Measurements from ENCODE around the gene ANKRD34A. TPM values are rescaled to one million over a fixed set of nuclear protein-coding genes. Genes with fewer than 3 reads are reported as not detected.

The ANKRD34A gene
- total RNA-seq, 1 experiment from 2014 or later, result 1.1 TPM

DNA sequence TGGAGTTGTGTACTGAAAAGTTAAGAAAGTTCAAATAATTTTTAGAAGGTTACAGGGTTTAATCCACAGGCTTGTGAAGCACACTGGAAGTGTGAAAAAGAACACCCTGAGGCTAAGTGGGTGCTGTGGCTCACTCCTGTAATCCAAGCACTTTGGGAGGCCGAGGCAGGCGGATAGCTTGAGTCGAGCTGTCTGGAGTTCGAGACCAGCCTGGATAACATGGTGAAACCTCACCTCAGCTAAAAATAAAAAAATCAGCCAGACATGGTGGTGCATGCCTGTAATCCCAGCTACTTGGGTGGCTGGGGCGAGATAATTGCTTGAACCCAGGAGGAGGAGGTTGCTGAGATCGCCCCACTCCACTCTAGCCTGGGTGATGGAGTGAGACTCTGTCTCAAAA is 22.2 kb upstream of the ANKRD34A start:
- Histone ChIP-seq H3K79me2 (ENCODE audit: insufficient read depth, low read length) (no peaks in the 10 kb centered on the region), H3K27me3 (ENCODE audit: insufficient read depth, low read length) (no peaks in the 10 kb centered on the region), H2AFZ (ENCODE audit: low read depth, low read length, poor library complexity, severe bottlenecking) (peak overlapping the region; percentile 28), H3K4me3 (replicated peaks in 1 of 2; ENCODE audit: low read depth in 1 of 2, low read length in 2 of 2) (no peak overlapping the region), H3K36me3 (ENCODE audit: control insufficient read depth in 1 of 2, insufficient read depth in 2 of 2, low read length in 2 of 2) (no peaks in the 10 kb centered on the region), H3K27ac (ENCODE audit: low read depth, low read length) (no peak overlapping the region), H3K4me1 (ENCODE audit: control insufficient read depth in 1 of 2, insufficient read depth in 2 of 2, low read length in 2 of 2) (peaks cover 18 to 36% of the 10 kb centered on the region in 2 experiments), H3K9me3 (ENCODE audit: control insufficient read depth in 1 of 2, insufficient read depth in 1 of 2, low read depth in 1 of 2, low read length in 2 of 2) (no peaks in the 10 kb centered on the region), H3K9me2 (ENCODE audit: insufficient read depth) (no peaks in the 10 kb centered on the region), H3K4me2 (ENCODE audit: low read length) (peak overlapping the region; percentile 65), H4K20me1 (ENCODE audit: insufficient read depth) (no peaks in the 10 kb centered on the region), H3K9ac (ENCODE audit: low read length) (no peak overlapping the region)
- POLR2A ChIA-PET, result interaction anchor here (1.2 kb wide), 1 partner anchor 22 kb away, joined by 3 read pairs; the partner anchor contains the start of genes ANKRD34A and POLR3GL
- DNase-seq (ENCODE audit: low read depth, low spot score) (no peak), ATAC-seq (no peak)
- TF ChIP-seq POLR2AphosphoS5 (IDR thresholded peaks at IDR 0.05; ENCODE audit: low read depth, low read length) (no peak), TCF7L2 (IDR thresholded peaks at IDR 0.05; ENCODE audit: borderline replicate concordance, extremely low read depth, insufficient read depth, insufficient read length) (no peak), SP1 (IDR thresholded peaks at IDR 0.05; ENCODE audit: low read depth) (no peak), EZH2phosphoT487 (IDR thresholded peaks at IDR 0.05; ENCODE audit: borderline replicate concordance) (no peak)
- TF ChIP-seq, protein P1, sequence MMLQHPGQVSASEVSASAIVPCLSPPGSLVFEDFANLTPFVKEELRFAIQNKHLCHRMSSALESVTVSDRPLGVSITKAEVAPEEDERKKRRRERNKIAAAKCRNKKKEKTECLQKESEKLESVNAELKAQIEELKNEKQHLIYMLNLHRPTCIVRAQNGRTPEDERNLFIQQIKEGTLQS (IDR thresholded peaks at IDR 0.05), result no peak
- BruUV-seq (replicated peaks), result no TSS peak
- CTCF ChIA-PET, result interaction anchor here (1.6 kb wide), 1 partner anchor 9 kb away, joined by 5 read pairs; no protein-coding TSS in a partner anchor
- intact Hi-C loops (cut with micrococcal nuclease), result no loop called here
- RAD21 ChIA-PET (ENCODE audit: low non-redundant PET in 1 of 2, low total read pairs in 2 of 2, uncharacterized antibody in 2 of 2, unreplicated experiment in 2 of 2), result no interaction called here

DNA sequence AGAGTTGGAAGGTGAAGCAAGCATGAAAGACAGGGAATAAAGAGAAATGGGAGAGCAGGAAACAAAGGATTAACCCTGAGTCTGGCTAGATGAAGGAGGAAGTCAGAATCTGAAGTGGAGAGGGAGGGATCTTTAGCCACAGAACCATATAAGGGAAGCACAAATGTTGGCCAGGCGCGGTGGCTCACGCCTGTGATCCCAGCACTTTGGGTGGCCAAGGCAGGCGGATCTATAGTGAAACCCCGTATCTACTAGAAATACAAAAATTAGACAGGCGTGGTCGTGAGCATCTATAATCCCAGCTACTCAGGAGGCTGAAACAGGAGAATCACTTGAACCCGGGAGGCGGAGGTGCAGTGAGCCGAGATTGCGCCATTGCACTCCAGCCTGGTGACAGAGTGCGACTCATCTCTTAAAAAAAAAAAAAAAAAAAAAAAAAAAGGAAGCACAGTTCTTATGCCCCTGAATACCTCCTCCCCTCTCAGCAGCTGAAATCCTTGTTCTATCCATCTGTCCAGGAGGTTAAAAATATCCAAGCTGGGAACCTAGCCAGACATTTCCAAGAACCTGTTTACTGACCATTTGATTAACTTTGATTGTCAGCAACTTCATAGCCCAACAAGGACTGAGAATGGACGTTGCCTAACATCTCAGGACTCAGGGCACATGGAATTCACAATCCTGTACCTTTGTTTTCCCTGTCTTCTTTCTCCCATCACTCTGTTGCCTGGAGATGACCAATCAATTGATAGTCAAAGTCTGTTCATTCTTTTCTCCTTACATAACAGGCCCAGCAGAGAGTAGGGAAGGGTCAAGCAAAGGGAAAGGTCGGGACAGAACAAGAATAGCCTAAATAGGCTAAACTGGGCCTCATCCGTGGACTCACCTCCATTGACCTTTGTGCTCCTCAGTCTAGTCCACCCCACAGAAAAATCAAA is 21.4 kb upstream of the ANKRD34A start:
- peak overlapping the region; percentile 20 for H3K27ac ChIP-seq (ENCODE audit: low read depth, low read length)
- 0 out of 2 replicates have a peak overlapping the region, but pooled peaks have one; percentile 1 for H3K9ac ChIP-seq (ENCODE audit: low read length)
- POLR2A ChIA-PET, result interaction anchor here (1.2 kb wide), 1 partner anchor 21 kb away, joined by 3 read pairs; the partner anchor contains the start of genes ANKRD34A and POLR3GL
- BruUV-seq (replicated peaks), result no TSS peak
- peak; percentile 70 for ATAC-seq
- H3K4me3 ChIP-seq (replicated peaks in 1 of 2; ENCODE audit: low read depth in 1 of 2, low read length in 2 of 2), result no peak overlapping the region
- H3K27me3 ChIP-seq (ENCODE audit: insufficient read depth, low read length), result no peaks in the 10 kb centered on the region
- RAD21 ChIA-PET (ENCODE audit: low non-redundant PET in 1 of 2, low total read pairs in 2 of 2, uncharacterized antibody in 2 of 2, unreplicated experiment in 2 of 2), result no interaction called here
- H3K36me3 ChIP-seq (ENCODE audit: control insufficient read depth in 1 of 2, insufficient read depth in 2 of 2, low read length in 2 of 2), result no peaks in the 10 kb centered on the region
- H4K20me1 ChIP-seq (ENCODE audit: insufficient read depth), result no peaks in the 10 kb centered on the region
- intact Hi-C loops (cut with micrococcal nuclease), result no loop called here
- H3K9me3 ChIP-seq (ENCODE audit: control insufficient read depth in 1 of 2, insufficient read depth in 1 of 2, low read depth in 1 of 2, low read length in 2 of 2), result no peaks in the 10 kb centered on the region
- H3K79me2 ChIP-seq (ENCODE audit: insufficient read depth, low read length), result no peaks in the 10 kb centered on the region
- CTCF ChIA-PET, result interaction anchor here (1.6 kb wide), 1 partner anchor 8 kb away, joined by 5 read pairs; no protein-coding TSS in a partner anchor
- H3K4me1 ChIP-seq (ENCODE audit: control insufficient read depth in 1 of 2, insufficient read depth in 2 of 2, low read length in 2 of 2), result peaks cover 18 to 37% of the 10 kb centered on the region in 2 experiments
- peak overlapping the region; percentile 86 for H2AFZ ChIP-seq (ENCODE audit: low read depth, low read length, poor library complexity, severe bottlenecking)
- peak; percentile 33 for DNase-seq (ENCODE audit: low read depth, low spot score)
- peak overlapping the region; percentile 65 for H3K4me2 ChIP-seq (ENCODE audit: low read length)
- H3K9me2 ChIP-seq (ENCODE audit: insufficient read depth), result no peaks in the 10 kb centered on the region
- TF ChIP-seq, protein P2, sequence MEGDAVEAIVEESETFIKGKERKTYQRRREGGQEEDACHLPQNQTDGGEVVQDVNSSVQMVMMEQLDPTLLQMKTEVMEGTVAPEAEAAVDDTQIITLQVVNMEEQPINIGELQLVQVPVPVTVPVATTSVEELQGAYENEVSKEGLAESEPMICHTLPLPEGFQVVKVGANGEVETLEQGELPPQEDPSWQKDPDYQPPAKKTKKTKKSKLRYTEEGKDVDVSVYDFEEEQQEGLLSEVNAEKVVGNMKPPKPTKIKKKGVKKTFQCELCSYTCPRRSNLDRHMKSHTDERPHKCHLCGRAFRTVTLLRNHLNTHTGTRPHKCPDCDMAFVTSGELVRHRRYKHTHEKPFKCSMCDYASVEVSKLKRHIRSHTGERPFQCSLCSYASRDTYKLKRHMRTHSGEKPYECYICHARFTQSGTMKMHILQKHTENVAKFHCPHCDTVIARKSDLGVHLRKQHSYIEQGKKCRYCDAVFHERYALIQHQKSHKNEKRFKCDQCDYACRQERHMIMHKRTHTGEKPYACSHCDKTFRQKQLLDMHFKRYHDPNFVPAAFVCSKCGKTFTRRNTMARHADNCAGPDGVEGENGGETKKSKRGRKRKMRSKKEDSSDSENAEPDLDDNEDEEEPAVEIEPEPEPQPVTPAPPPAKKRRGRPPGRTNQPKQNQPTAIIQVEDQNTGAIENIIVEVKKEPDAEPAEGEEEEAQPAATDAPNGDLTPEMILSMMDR (IDR thresholded peaks at IDR 0.05 in 2 of 3, conservative IDR thresholded peaks at IDR 0.05 in 1 of 3; ENCODE audit: borderline replicate concordance in 1 of 3, insufficient read depth in 1 of 3, low read depth in 2 of 3, low read length in 2 of 3), result no peak
- peak; percentile 94 for TF ChIP-seq CEBPB (IDR thresholded peaks at IDR 0.05; ENCODE audit: low read depth)
- TF ChIP-seq EGR1 (IDR thresholded peaks at IDR 0.05; ENCODE audit: low read depth), result no peak
- peak; percentile 51; the same call in 1 of the 2 replicates for TF ChIP-seq JUND (IDR thresholded peaks at IDR 0.05)
- TF ChIP-seq, protein P3, sequence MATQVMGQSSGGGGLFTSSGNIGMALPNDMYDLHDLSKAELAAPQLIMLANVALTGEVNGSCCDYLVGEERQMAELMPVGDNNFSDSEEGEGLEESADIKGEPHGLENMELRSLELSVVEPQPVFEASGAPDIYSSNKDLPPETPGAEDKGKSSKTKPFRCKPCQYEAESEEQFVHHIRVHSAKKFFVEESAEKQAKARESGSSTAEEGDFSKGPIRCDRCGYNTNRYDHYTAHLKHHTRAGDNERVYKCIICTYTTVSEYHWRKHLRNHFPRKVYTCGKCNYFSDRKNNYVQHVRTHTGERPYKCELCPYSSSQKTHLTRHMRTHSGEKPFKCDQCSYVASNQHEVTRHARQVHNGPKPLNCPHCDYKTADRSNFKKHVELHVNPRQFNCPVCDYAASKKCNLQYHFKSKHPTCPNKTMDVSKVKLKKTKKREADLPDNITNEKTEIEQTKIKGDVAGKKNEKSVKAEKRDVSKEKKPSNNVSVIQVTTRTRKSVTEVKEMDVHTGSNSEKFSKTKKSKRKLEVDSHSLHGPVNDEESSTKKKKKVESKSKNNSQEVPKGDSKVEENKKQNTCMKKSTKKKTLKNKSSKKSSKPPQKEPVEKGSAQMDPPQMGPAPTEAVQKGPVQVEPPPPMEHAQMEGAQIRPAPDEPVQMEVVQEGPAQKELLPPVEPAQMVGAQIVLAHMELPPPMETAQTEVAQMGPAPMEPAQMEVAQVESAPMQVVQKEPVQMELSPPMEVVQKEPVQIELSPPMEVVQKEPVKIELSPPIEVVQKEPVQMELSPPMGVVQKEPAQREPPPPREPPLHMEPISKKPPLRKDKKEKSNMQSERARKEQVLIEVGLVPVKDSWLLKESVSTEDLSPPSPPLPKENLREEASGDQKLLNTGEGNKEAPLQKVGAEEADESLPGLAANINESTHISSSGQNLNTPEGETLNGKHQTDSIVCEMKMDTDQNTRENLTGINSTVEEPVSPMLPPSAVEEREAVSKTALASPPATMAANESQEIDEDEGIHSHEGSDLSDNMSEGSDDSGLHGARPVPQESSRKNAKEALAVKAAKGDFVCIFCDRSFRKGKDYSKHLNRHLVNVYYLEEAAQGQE (IDR thresholded peaks at IDR 0.05; ENCODE audit: low read depth), result no peak
- peak; percentile 69 for TF ChIP-seq FOSL1 (IDR thresholded peaks at IDR 0.05; ENCODE audit: low read depth)

Measured in HCT116 (cell line).